PFSK-1 (cell line): Measurements from ENCODE around the gene MFSD6L.

Source experiments
- FOXP2 ChIP-seq: optimal IDR thresholded peaks from 2 replicates; pipeline ENCODE3; 2011; ENCODE audit warnings: borderline replicate concordance, control low read depth, inconsistent platforms; ENCODE audit not compliant: insufficient read depth; ENCODE audit errors: extremely low read length, extremely low read depth
- POLR2AphosphoS5 ChIP-seq: IDR thresholded peaks from 2 replicates; pipeline ENCODE4 v1.6.1; 2012; ENCODE audit warnings: low read depth, mild to moderate bottlenecking, control low read depth, low read length, moderate library complexity
- SIN3A ChIP-seq: IDR thresholded peaks from 2 replicates; pipeline ENCODE4 v1.6.1; 2012; ENCODE audit warnings: mild to moderate bottlenecking, low read length, moderate library complexity, borderline replicate concordance; ENCODE audit not compliant: insufficient read depth
- TAF1 ChIP-seq: IDR thresholded peaks from 2 replicates; pipeline ENCODE4 v1.6.1; 2012; ENCODE audit warnings: low read length, control low read depth, borderline replicate concordance; ENCODE audit not compliant: insufficient read depth
- TF ChIP-seq, protein P1 (sequence below), 2 experiments: IDR thresholded peaks; 2 replicates each; pipeline versions ENCODE4 v1.6.1 to v1.8.0; 2011 to 2012; ENCODE audit warnings: low read depth in 2 of 2, low read length in 2 of 2, control low read depth in 1 of 2, inconsistent platforms in 1 of 2, mild to moderate bottlenecking in 1 of 2, moderate library complexity in 1 of 2; ENCODE audit not compliant: insufficient read depth in 1 of 2

Gene MFSD6L

DNA sequence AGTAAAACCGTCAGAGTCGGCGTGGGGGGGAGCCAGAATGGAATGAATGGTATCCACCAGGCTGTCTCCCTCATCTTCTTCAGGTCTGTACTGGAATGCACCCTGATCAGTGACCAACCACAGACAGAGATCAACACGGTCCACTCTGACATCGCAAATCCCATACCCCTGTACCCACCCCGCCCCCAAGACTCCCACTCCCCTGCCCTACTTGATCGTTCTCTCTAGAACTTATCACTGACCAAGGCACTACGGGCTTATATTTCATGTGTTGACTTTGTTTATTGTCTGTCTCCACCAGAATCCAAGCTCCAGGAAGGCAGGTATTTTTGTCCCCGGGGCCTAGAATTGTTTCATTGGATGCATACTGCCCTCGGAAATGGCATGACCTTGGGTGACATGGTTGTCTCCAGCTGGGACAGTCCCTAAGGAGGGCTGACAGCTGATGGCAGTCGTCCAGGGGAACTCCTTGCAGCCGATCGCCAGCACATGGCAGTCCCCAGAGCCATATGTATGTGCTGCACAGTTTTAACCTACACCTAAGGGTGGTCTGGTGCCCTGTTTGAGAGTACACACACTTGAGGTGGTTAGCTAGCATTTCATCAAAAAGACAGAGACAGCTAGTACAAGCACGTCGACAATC is 526 bp upstream of the MFSD6L start:
- no peak for TF ChIP-seq POLR2AphosphoS5

DNA sequence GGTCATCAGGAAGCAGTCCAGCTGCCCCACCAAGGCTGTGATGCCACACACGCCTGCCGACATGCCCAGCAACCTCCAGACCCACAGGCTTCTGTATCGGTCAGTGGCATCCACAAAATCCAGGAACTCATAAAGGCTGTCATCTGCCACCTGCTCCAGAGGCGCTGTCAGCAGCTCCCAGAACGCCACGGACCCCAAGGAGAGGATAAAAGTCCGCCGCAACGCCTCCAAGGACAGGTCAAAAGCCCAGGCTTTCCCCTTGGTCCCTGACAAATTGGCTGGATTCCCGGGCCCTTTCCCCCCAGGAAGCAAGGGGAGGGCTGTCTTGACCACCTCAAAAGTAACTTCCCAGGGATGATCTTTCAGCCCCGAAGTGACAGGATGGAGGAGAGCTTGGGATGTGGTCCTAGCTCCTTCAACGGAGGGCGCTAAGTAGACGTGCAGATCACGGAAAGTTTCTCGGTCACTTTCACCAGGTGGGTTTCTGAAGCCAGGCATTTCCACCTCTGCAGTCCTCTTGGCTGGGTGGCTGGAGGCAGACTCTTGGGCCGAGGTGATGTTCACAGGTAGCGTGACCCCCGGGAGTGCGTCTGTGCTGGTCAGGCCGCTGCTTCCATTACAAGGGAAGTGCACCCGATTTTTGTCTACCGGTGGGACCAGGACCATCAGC is 854 bp downstream of the MFSD6L start:
- TF ChIP-seq, protein P1, sequence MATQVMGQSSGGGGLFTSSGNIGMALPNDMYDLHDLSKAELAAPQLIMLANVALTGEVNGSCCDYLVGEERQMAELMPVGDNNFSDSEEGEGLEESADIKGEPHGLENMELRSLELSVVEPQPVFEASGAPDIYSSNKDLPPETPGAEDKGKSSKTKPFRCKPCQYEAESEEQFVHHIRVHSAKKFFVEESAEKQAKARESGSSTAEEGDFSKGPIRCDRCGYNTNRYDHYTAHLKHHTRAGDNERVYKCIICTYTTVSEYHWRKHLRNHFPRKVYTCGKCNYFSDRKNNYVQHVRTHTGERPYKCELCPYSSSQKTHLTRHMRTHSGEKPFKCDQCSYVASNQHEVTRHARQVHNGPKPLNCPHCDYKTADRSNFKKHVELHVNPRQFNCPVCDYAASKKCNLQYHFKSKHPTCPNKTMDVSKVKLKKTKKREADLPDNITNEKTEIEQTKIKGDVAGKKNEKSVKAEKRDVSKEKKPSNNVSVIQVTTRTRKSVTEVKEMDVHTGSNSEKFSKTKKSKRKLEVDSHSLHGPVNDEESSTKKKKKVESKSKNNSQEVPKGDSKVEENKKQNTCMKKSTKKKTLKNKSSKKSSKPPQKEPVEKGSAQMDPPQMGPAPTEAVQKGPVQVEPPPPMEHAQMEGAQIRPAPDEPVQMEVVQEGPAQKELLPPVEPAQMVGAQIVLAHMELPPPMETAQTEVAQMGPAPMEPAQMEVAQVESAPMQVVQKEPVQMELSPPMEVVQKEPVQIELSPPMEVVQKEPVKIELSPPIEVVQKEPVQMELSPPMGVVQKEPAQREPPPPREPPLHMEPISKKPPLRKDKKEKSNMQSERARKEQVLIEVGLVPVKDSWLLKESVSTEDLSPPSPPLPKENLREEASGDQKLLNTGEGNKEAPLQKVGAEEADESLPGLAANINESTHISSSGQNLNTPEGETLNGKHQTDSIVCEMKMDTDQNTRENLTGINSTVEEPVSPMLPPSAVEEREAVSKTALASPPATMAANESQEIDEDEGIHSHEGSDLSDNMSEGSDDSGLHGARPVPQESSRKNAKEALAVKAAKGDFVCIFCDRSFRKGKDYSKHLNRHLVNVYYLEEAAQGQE (IDR thresholded peaks at IDR 0.05; ENCODE audit: insufficient read depth in 1 of 2, low read depth in 2 of 2, low read length in 2 of 2), result no peak
- TF ChIP-seq TAF1, result no peak

DNA sequence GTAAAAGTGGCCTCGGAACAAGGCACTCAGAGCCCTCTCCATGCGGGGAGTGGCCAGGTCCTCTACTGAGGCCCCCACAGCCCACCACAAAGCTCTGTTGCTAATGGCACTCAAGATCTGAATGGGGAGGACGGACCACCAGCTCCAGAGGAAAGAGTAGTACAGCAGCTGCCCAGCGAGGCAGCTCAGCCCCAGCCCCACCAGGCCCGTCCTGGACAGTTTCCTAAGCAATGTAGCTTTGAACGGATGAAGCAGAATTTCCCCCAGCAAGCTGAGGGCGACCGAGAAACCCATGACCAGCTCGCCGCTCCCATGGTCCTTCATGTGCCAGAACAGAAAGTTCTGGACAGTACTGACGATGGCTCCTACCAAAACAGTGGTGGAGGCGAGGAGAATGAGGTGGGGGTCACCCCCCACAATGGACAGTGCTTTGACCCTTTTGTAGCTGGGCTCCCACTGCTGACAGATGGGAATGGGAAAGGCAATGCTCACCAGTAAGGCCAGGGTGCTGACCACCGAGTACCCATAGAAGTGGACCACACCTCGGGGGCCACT is 1.5 kb downstream of the MFSD6L start:
- TF ChIP-seq POLR2AphosphoS5 (no peak), FOXP2 (no peak), TAF1 (no peak), SIN3A (no peak)
- TF ChIP-seq, protein P1 (IDR thresholded peaks at IDR 0.05; ENCODE audit: insufficient read depth in 1 of 2, low read depth in 2 of 2, low read length in 2 of 2), result no peak

DNA sequence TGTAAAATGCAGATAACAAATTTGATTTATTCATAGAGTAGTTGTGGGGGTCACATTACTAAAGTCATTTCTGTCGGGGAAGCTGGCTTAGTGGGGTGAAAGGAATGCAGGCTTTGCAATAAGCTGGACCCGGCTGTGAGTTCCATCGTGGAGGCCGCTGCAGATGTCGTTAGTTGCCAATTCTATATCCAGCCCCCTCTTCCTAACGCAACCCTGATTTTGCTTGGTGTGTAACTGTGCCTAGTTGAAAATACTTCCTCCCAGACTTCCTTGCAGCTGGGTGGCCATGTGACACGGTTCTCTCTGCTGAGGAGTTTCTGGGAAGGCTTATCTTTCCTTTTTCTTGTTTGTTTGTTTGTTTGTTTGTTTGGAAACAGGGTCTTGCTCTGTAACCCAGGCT is 4.5 kb downstream of the MFSD6L start:
- TF ChIP-seq POLR2AphosphoS5 (no peak), SIN3A (no peak), FOXP2 (no peak), TAF1 (no peak)
- TF ChIP-seq, protein P1 (IDR thresholded peaks at IDR 0.05; ENCODE audit: insufficient read depth in 1 of 2, low read depth in 2 of 2, low read length in 2 of 2), result no peak

DNA sequence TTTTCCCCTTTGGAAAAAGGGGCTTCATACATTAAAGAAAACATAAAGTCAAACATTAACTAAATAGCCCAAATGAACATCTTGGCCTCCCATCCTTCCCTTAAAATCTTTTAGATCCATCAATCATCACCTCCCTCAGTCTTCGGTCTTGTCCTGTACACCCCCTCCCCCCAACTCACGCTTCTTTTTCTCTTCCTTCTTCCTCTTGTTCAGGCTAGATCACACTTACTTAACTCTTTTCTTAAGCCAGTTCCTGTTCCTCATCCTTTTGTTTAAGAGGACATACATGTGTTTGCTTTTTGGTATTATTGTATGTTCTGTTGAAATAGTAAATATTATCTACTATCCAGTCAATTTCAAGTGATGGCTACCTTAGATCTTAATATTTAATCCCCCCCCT is 5.5 kb downstream of the MFSD6L start:
- no peak for TF ChIP-seq FOXP2
- TF ChIP-seq POLR2AphosphoS5, result no peak
- TF ChIP-seq, protein P1 (IDR thresholded peaks at IDR 0.05; ENCODE audit: insufficient read depth in 1 of 2, low read depth in 2 of 2, low read length in 2 of 2), result no peak
- no peak for TF ChIP-seq SIN3A
- TF ChIP-seq TAF1, result no peak
